HCT116 (cell line): Measurements from ENCODE around the gene CDK5R1. TPM values are rescaled to one million over a fixed set of nuclear protein-coding genes. Genes with fewer than 3 reads are reported as not detected.

Experiments
- ATAC-seq: fragments of 200-7000 bp; cut with Tn5 transposase; 2 replicates; pipeline ENCODE4 v1.9.1; 2020; ENCODE audit warnings: mild to moderate bottlenecking, moderate library complexity
- BruUV-seq: library from RNA; stranded (reverse); fragments of 400-500 nt; replicated peaks from 2 replicates; lab custom pipeline; 2021; lab: Mats Ljungman, UMichigan
- CTCF ChIA-PET: fragments of 300-600 bp; sonication (Branson Sonifier 250); formaldehyde crosslinking; loops from one replicate; lab custom pipeline; 2021; ENCODE audit warnings: antibody characterized with exemption; lab: Charles Lee
- POLR2A ChIA-PET: fragments of 300-600, 350-600 bp; sonication (Branson Sonifier 250); formaldehyde crosslinking; loops from one replicate; lab custom pipeline; 2021; ENCODE audit warnings: antibody characterized with exemption; lab: Charles Lee
- RAD21 ChIA-PET, 2 experiments: fragments of 300-600 bp; sonication (Branson Sonifier 250); formaldehyde crosslinking; loops; one replicate each; lab custom pipeline; 2023; ENCODE audit warnings: low total read pairs in 2 of 2; ENCODE audit not compliant: uncharacterized antibody in 2 of 2, unreplicated experiment in 2 of 2, low non-redundant PET in 1 of 2; lab: Charles Lee
- DNase-seq: peaks from one replicate; pipeline ENCODE4 v3.0.0-alpha.2; 2010; ENCODE audit warnings: low read depth, low spot score
- H2AFZ ChIP-seq: fragments of 200-600 bp; shearing (Covaris generic), sonication (generic); 2 replicates; pipeline ENCODE4 v1.6.1; 2017; ENCODE audit warnings: low read depth, mixed run types, mixed read lengths, antibody characterized with exemption, low read length; ENCODE audit not compliant: poor library complexity, severe bottlenecking
- H3K27ac ChIP-seq: 2 replicates; pipeline ENCODE4 v1.5.1; 2012; ENCODE audit warnings: low read depth, low read length
- H3K27me3 ChIP-seq: fragments of 200-600 bp; sonication (generic); 2 replicates; pipeline ENCODE4 v1.6.1; 2016; ENCODE audit warnings: mixed run types, low read length, mixed read lengths; ENCODE audit not compliant: insufficient read depth
- H3K36me3 ChIP-seq, 2 experiments: fragments of 200-500 bp in 1 of 2; fragments of 200-600 bp in 1 of 2; sonication (Bioruptor generic) in 1 of 2; sonication (generic) in 1 of 2; 2 replicates each; pipeline versions ENCODE4 v1.5.1 to v1.6.1; 2014 to 2016; ENCODE audit warnings: low read length in 2 of 2, inconsistent platforms in 1 of 2, mixed read lengths in 1 of 2, mixed run types in 1 of 2; ENCODE audit not compliant: insufficient read depth in 2 of 2, control insufficient read depth in 1 of 2
- H3K4me1 ChIP-seq, 2 experiments: fragments of 200-600 bp in 1 of 2; sonication (generic) in 1 of 2; 2 replicates each; pipeline versions ENCODE4 v1.5.1 to v1.6.1; 2012 to 2017; ENCODE audit warnings: low read length in 2 of 2, inconsistent platforms in 1 of 2, mild to moderate bottlenecking in 1 of 2, mixed read lengths in 1 of 2, mixed run types in 1 of 2, moderate library complexity in 1 of 2; ENCODE audit not compliant: insufficient read depth in 2 of 2, control insufficient read depth in 1 of 2
- H3K4me2 ChIP-seq: fragments of 200-600 bp; sonication (generic); 2 replicates; pipeline ENCODE4 v1.6.1; 2017; ENCODE audit warnings: mixed run types, low read length, mixed read lengths
- H3K4me3 ChIP-seq, 2 experiments: fragments of 200-600 bp in 1 of 2; sonication (generic) in 1 of 2; replicated peaks in 1 of 2; 2 replicates each; pipeline ENCODE4 v1.5.1; 2011 to 2016; ENCODE audit warnings: low read length in 2 of 2, control low read depth in 1 of 2, low read depth in 1 of 2, mild to moderate bottlenecking in 1 of 2, mixed read lengths in 1 of 2, mixed run types in 1 of 2
- H3K79me2 ChIP-seq: fragments of 200-600 bp; sonication (generic); 2 replicates; pipeline ENCODE4 v1.6.1; 2017; ENCODE audit warnings: mild to moderate bottlenecking, mixed run types, low read length, moderate library complexity, mixed read lengths; ENCODE audit not compliant: insufficient read depth
- H3K9ac ChIP-seq: fragments of 200-600 bp; sonication (generic); 2 replicates; pipeline ENCODE4 v1.6.1; 2016; ENCODE audit warnings: low read length, mixed read lengths
- H3K9me2 ChIP-seq: fragments of 200-600 bp; sonication (generic), shearing (Covaris generic); 2 replicates; pipeline ENCODE4 v1.6.1; 2017; ENCODE audit warnings: mixed run types, mild to moderate bottlenecking, moderate library complexity; ENCODE audit not compliant: insufficient read depth
- H3K9me3 ChIP-seq, 2 experiments: fragments of 200-500 bp in 1 of 2; fragments of 200-600 bp in 1 of 2; sonication (Bioruptor generic) in 1 of 2; sonication (generic) in 1 of 2; 2 replicates each; pipeline ENCODE4 v1.6.1; 2014 to 2017; ENCODE audit warnings: low read length in 2 of 2, mixed read lengths in 2 of 2, inconsistent platforms in 1 of 2, low read depth in 1 of 2, mild to moderate bottlenecking in 1 of 2, mixed run types in 1 of 2, moderate library complexity in 1 of 2; ENCODE audit not compliant: control insufficient read depth in 1 of 2, insufficient read depth in 1 of 2
- H4K20me1 ChIP-seq: fragments of 200-600 bp; sonication (generic), shearing (Covaris generic); 2 replicates; pipeline ENCODE4 v1.6.1; 2017; ENCODE audit warnings: mixed run types, mild to moderate bottlenecking, moderate library complexity; ENCODE audit not compliant: insufficient read depth
- ATF3 ChIP-seq: IDR thresholded peaks from 2 replicates; pipeline ENCODE4 v1.6.1; 2012
- CBX3 ChIP-seq: IDR thresholded peaks from 2 replicates; pipeline ENCODE4 v1.6.1; 2012; ENCODE audit warnings: low read depth
- FOSL1 ChIP-seq: IDR thresholded peaks from 2 replicates; pipeline ENCODE4 v1.6.1; 2012; ENCODE audit warnings: low read depth
- JUND ChIP-seq: IDR thresholded peaks from 2 replicates; pipeline ENCODE4 v1.6.1; 2012
- MAX ChIP-seq: IDR thresholded peaks from 2 replicates; pipeline ENCODE4 v1.6.1; 2012
- REST ChIP-seq: IDR thresholded peaks from 2 replicates; pipeline ENCODE4 v1.6.1; 2012; ENCODE audit warnings: low read depth
- SIN3A ChIP-seq: IDR thresholded peaks from 2 replicates; pipeline ENCODE4 v1.6.1; 2012; ENCODE audit warnings: low read depth
- TCF7L2 ChIP-seq: IDR thresholded peaks from 2 replicates; pipeline ENCODE4 v1.7.0; 2011; ENCODE audit warnings: borderline replicate concordance, inconsistent platforms; ENCODE audit not compliant: insufficient read depth, insufficient read length; ENCODE audit errors: extremely low read depth
- ZBTB33 ChIP-seq: IDR thresholded peaks from 2 replicates; pipeline ENCODE4 v1.6.1; 2011; ENCODE audit warnings: mild to moderate bottlenecking, low read length, moderate library complexity; ENCODE audit not compliant: insufficient replicate concordance; ENCODE audit errors: extremely low read depth
- ZNF274 ChIP-seq: fragments of 200-500 bp; sonication (Bioruptor generic); IDR thresholded peaks from 2 replicates; pipeline ENCODE4 v1.6.1; 2014; ENCODE audit warnings: mild to moderate bottlenecking, low read depth, low read length, inconsistent platforms
- intact Hi-C: fragments of 100-400 bp; cut with micrococcal nuclease; formaldehyde crosslinking; loops from 2 replicates; pipeline ENCODE4 v1.10.0; 2022
- total RNA-seq: library from RNA; stranded (reverse); gene quantifications from one replicate; pipeline ENCODE4 v1.2.1, GENCODE V29; 2021; ENCODE audit not compliant: unreplicated experiment

CDK5R1 gene
- total RNA-seq, 1 experiment from 2014 or later = 5.4 TPM

- DNase-seq = no peak
- Histone ChIP-seq H3K27ac (no peak overlapping the region), H3K79me2 (no peaks in the 10 kb centered on the region), H3K4me3 (no peak overlapping the region), H3K9me2 (no peaks in the 10 kb centered on the region), H3K9me3 (no peaks in the 10 kb centered on the region), H2AFZ (no peak overlapping the region), H3K27me3 (no peaks in the 10 kb centered on the region), H3K9ac (no peak overlapping the region), H3K4me2 (no peak overlapping the region), H3K36me3 (no peaks in the 10 kb centered on the region), H4K20me1 (no peaks in the 10 kb centered on the region), H3K4me1 (peaks cover 8 to 11% of the 10 kb centered on the region in 2 experiments)
- no TSS peak for BruUV-seq
- intact Hi-C loops = loop anchor here (10.0 kb wide), 1 partner anchor 61 kb away; no protein-coding TSS in a partner anchor
- TF ChIP-seq FOSL1 = no peak
- TF ChIP-seq REST = no peak
- no peak for TF ChIP-seq ZNF274
- TF ChIP-seq ATF3 = no peak
- TF ChIP-seq JUND = no peak
- TF ChIP-seq TCF7L2 = no peak
- no peak for TF ChIP-seq ZBTB33
- no peak for TF ChIP-seq MAX
- no peak for TF ChIP-seq SIN3A
- no peak for TF ChIP-seq CBX3
- CTCF ChIA-PET = no interaction called here
- POLR2A ChIA-PET = no interaction called here
- ATAC-seq = no peak
- RAD21 ChIA-PET = no interaction called here
Observed at GRCh38 chr17:32515677-32516383, 29.0 kb downstream of the CDK5R1 start.
